ENCODE data around the gene ARSI. TPM values are rescaled to one million over a fixed set of nuclear protein-coding genes. Genes with fewer than 3 reads are reported as not detected.

ARSI gene
- total and polyA plus RNA-seq, 5 donors from 2014 or later, result not detected

- H3K27me3 Mint-ChIP-seq, result peaks cover 38% of the 10 kb centered on the region
Observed at GRCh38 chr5:150304481-150305081, 1.9 kb upstream of the ARSI start.

GRCh38 chr5:150303660-150304386, 1.1 kb upstream of the ARSI start:
- Histone ChIP-seq H3K4me1 (ENCODE audit: control insufficient read depth, insufficient read depth, low read length, poor library complexity, severe bottlenecking) (no peaks in the 10 kb centered on the region), H3K36me3 (ENCODE audit: control insufficient read depth, insufficient read depth, low read length) (no peaks in the 10 kb centered on the region), H3K27me3 (ENCODE audit: control insufficient read depth, insufficient read depth, low read length) (peaks cover 15% of the 10 kb centered on the region), H3K27ac (ENCODE audit: insufficient read depth, low read length, poor library complexity, severe bottlenecking) (no peak overlapping the region), H3K4me3 (ENCODE audit: low read depth, low read length) (no peak overlapping the region), H3K9me3 (ENCODE audit: control insufficient read depth in 2 of 2, low read length in 2 of 2) (no peaks in the 10 kb centered on the region)
- Mint-ChIP-seq H3K4me3 (peak overlapping the region in 1 of 4 donors; percentile 13), H3K9me3 (peaks cover 0 to 3% (median 0%) of the 10 kb centered on the region in 7 donors), H3K27me3 (peaks cover 38% of the 10 kb centered on the region), H3K27ac (no peak overlapping the region), H3K4me1 (peaks cover 0 to 3% (median 1%) of the 10 kb centered on the region in 4 donors), H3K36me3 (no peaks in the 10 kb centered on the region)
- DNase-seq (no peak), ATAC-seq (ENCODE audit: low read depth in 2 of 2) (no peak)

More at GRCh38 chr5:150304481-150305081, 1.9 kb upstream of the ARSI start:
- H3K27me3 ChIP-seq (ENCODE audit: control insufficient read depth, insufficient read depth, low read length), result peaks cover 15% of the 10 kb centered on the region
- Mint-ChIP-seq H3K36me3 (no peaks in the 10 kb centered on the region), H3K4me1 (peaks cover 0 to 3% (median 1%) of the 10 kb centered on the region in 4 donors), H3K4me3 (no peak overlapping the region), H3K27ac (no peak overlapping the region), H3K9me3 (peaks cover 0 to 3% (median 0%) of the 10 kb centered on the region in 7 donors)
- H3K4me3 ChIP-seq (ENCODE audit: low read depth, low read length), result no peak overlapping the region
- DNase-seq (no peak), ATAC-seq (ENCODE audit: low read depth in 2 of 2) (no peak)
- no peaks in the 10 kb centered on the region for H3K36me3 ChIP-seq (ENCODE audit: control insufficient read depth, insufficient read depth, low read length)
- H3K9me3 ChIP-seq (ENCODE audit: control insufficient read depth in 2 of 2, low read length in 2 of 2), result no peaks in the 10 kb centered on the region
- H3K27ac ChIP-seq (ENCODE audit: insufficient read depth, low read length, poor library complexity, severe bottlenecking), result no peak overlapping the region
- H3K4me1 ChIP-seq (ENCODE audit: control insufficient read depth, insufficient read depth, low read length, poor library complexity, severe bottlenecking), result no peaks in the 10 kb centered on the region

DNA sequence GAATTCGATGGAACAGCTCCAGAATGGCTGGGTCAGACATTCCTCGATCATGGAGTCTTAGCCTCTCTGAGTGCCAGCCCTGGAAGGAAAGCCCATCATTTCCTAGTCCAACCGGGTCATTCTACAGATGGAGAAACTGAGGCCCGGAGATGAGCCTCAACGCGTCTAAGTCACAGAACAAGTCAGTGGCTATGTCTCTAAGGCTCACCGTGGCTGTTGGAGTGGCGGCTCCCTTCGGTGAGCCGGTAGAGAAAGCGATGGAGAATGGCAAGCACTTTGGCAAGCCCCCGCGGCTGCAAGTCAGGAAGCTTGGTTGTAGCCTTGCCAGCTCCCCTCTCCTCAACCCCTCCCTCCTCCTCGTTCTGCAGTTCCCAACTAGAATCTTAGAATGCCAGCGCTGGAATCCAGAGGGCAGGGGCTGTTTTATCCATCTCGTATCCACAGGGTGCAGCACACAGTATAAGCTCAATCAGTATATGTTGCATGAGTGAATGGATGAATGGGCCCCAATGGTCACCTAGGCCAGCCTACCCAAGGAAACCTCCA, 438 bp upstream of the ARSI start:
- H3K36me3 Mint-ChIP-seq, result no peaks in the 10 kb centered on the region
- Histone ChIP-seq H3K4me3 (ENCODE audit: low read depth, low read length) (no peak overlapping the region), H3K27ac (ENCODE audit: insufficient read depth, low read length, poor library complexity, severe bottlenecking) (no peak overlapping the region), H3K36me3 (ENCODE audit: control insufficient read depth, insufficient read depth, low read length) (no peaks in the 10 kb centered on the region), H3K27me3 (ENCODE audit: control insufficient read depth, insufficient read depth, low read length) (peaks cover 15% of the 10 kb centered on the region), H3K4me1 (ENCODE audit: control insufficient read depth, insufficient read depth, low read length, poor library complexity, severe bottlenecking) (no peaks in the 10 kb centered on the region), H3K9me3 (ENCODE audit: control insufficient read depth in 2 of 2, low read length in 2 of 2) (no peaks in the 10 kb centered on the region)
- H3K9me3 Mint-ChIP-seq, result peaks cover 0 to 3% (median 0%) of the 10 kb centered on the region in 7 donors
- H3K4me1 Mint-ChIP-seq, result peaks cover 0 to 3% (median 1%) of the 10 kb centered on the region in 4 donors
- H3K27ac Mint-ChIP-seq, result no peak overlapping the region
- ATAC-seq (ENCODE audit: low read depth in 2 of 2) (no peak), DNase-seq (no peak)
- H3K4me3 Mint-ChIP-seq, result peak overlapping the region in 1 of 4 donors; percentile 13
- H3K27me3 Mint-ChIP-seq, result peaks cover 34% of the 10 kb centered on the region

DNA sequence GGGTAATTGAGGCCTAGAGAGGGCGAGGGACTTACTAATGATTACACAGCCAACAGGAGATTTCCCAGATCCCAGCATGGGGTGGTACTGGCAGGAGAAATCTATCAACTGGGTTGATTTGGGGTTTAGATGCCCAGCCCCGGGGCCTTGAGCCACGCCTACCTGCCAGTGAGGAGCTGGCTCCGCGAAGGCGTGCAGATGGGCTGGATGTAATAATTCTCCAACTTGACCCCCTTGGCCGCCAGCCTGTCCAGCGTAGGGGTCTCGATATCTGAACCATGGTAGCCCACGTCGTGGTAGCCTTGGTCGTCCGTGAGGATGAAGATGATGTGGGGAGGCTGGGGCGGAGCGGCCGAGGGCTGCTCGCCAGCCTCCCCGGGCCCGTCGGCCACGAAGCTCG, 804 bp downstream of the ARSI start:
- H3K4me3 ChIP-seq (ENCODE audit: low read depth, low read length), result no peak overlapping the region
- peaks cover 15% of the 10 kb centered on the region for H3K27me3 ChIP-seq (ENCODE audit: control insufficient read depth, insufficient read depth, low read length)
- Mint-ChIP-seq H3K4me1 (peaks cover 0 to 3% (median 1%) of the 10 kb centered on the region in 4 donors), H3K4me3 (no peak overlapping the region), H3K9me3 (no peaks in the 10 kb centered on the region), H3K27me3 (peaks cover 32% of the 10 kb centered on the region), H3K36me3 (no peaks in the 10 kb centered on the region), H3K27ac (no peak overlapping the region)
- no peak overlapping the region for H3K27ac ChIP-seq (ENCODE audit: insufficient read depth, low read length, poor library complexity, severe bottlenecking)
- H3K4me1 ChIP-seq (ENCODE audit: control insufficient read depth, insufficient read depth, low read length, poor library complexity, severe bottlenecking), result no peaks in the 10 kb centered on the region
- no peaks in the 10 kb centered on the region for H3K9me3 ChIP-seq (ENCODE audit: control insufficient read depth in 2 of 2, low read length in 2 of 2)
- DNase-seq, result no peak
- no peaks in the 10 kb centered on the region for H3K36me3 ChIP-seq (ENCODE audit: control insufficient read depth, insufficient read depth, low read length)
- no peak for ATAC-seq (ENCODE audit: low read depth in 2 of 2)

DNA sequence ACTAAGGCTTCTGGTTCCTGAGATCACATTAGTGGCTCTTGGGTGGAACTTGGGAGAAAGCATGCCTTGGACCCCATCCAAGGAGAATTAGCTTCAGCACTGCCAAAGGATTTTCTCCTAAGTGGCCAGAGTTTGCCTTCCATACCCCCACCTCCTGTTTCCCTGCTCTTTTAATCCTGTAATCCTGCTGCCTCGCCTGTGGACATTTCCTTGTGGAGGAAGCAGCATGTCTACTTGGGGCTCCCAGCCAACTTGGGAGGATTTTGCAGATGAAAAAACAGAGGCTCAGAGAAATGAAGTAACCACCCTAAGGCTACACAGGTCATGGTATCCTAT, 1.6 kb downstream of the ARSI start:
- H3K4me3 Mint-ChIP-seq, result peak overlapping the region in 1 of 4 donors; percentile 53
- peaks cover 0 to 3% (median 1%) of the 10 kb centered on the region in 4 donors for H3K4me1 Mint-ChIP-seq
- no peak overlapping the region for H3K27ac Mint-ChIP-seq
- peaks cover 15% of the 10 kb centered on the region for H3K27me3 ChIP-seq (ENCODE audit: control insufficient read depth, insufficient read depth, low read length)
- DNase-seq (no peak), ATAC-seq (ENCODE audit: low read depth in 2 of 2) (no peak)
- no peaks in the 10 kb centered on the region for H3K4me1 ChIP-seq (ENCODE audit: control insufficient read depth, insufficient read depth, low read length, poor library complexity, severe bottlenecking)
- H3K27me3 Mint-ChIP-seq, result peaks cover 29% of the 10 kb centered on the region
- no peaks in the 10 kb centered on the region for H3K9me3 ChIP-seq (ENCODE audit: control insufficient read depth in 2 of 2, low read length in 2 of 2)
- H3K4me3 ChIP-seq (ENCODE audit: low read depth, low read length), result no peak overlapping the region
- no peaks in the 10 kb centered on the region for H3K36me3 ChIP-seq (ENCODE audit: control insufficient read depth, insufficient read depth, low read length)
- no peaks in the 10 kb centered on the region for H3K9me3 Mint-ChIP-seq
- H3K27ac ChIP-seq (ENCODE audit: insufficient read depth, low read length, poor library complexity, severe bottlenecking), result no peak overlapping the region
- no peaks in the 10 kb centered on the region for H3K36me3 Mint-ChIP-seq

DNA sequence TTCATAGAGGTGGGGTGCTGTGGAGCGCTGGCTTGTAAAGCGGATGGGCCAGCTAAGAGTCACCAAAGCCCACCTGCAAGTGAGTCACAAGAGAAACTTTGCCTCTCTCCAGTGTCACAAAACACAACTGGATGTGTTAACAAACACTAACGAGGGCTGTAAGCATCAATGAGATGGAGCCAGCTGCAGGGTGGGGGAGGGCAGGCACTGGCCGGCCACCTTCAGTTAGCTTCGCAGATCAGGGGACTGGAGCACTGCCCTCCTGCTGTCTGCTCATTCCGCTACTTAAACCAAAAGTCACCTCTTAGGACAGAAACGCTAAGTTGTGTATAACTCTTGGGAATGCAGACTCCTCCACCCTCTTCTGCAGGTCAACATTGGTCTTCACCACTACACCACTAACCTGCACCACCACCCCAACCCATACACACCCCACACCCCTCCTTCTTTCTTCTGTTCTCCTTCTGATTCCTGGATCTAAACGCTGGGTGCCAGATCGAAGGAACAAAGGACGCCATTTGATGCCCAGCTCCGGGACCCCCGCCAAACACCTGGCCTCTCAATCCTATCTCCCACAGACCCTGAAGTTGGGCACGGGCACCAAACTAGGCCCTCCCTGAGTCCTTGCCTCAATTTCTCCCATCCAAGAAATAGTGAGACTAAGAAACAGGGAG, 2.1 kb downstream of the ARSI start:
- Histone ChIP-seq H3K36me3 (ENCODE audit: control insufficient read depth, insufficient read depth, low read length) (no peaks in the 10 kb centered on the region), H3K4me3 (ENCODE audit: low read depth, low read length) (no peak overlapping the region), H3K27me3 (ENCODE audit: control insufficient read depth, insufficient read depth, low read length) (peaks cover 15% of the 10 kb centered on the region), H3K27ac (ENCODE audit: insufficient read depth, low read length, poor library complexity, severe bottlenecking) (no peak overlapping the region), H3K4me1 (ENCODE audit: control insufficient read depth, insufficient read depth, low read length, poor library complexity, severe bottlenecking) (no peaks in the 10 kb centered on the region), H3K9me3 (ENCODE audit: control insufficient read depth in 2 of 2, low read length in 2 of 2) (no peaks in the 10 kb centered on the region)
- Mint-ChIP-seq H3K27me3 (peaks cover 26% of the 10 kb centered on the region), H3K36me3 (no peaks in the 10 kb centered on the region), H3K27ac (no peak overlapping the region), H3K4me3 (peak overlapping the region in 1 of 4 donors; percentile 53), H3K4me1 (peaks cover 0 to 3% (median 1%) of the 10 kb centered on the region in 4 donors), H3K9me3 (no peaks in the 10 kb centered on the region)
- DNase-seq (no peak), ATAC-seq (ENCODE audit: low read depth in 2 of 2) (no peak)

GRCh38 chr5:150299571-150300327, 3.0 kb downstream of the ARSI start:
- no peaks in the 10 kb centered on the region for H3K36me3 ChIP-seq (ENCODE audit: control insufficient read depth, insufficient read depth, low read length)
- Mint-ChIP-seq H3K4me1 (peaks cover 0 to 3% (median 1%) of the 10 kb centered on the region in 4 donors), H3K4me3 (no peak overlapping the region), H3K27me3 (peaks cover 30% of the 10 kb centered on the region), H3K9me3 (no peaks in the 10 kb centered on the region), H3K36me3 (no peaks in the 10 kb centered on the region), H3K27ac (no peak overlapping the region)
- no peak for ATAC-seq (ENCODE audit: low read depth in 2 of 2)
- no peaks in the 10 kb centered on the region for H3K9me3 ChIP-seq (ENCODE audit: control insufficient read depth in 2 of 2, low read length in 2 of 2)
- no peak overlapping the region for H3K27ac ChIP-seq (ENCODE audit: insufficient read depth, low read length, poor library complexity, severe bottlenecking)
- peaks cover 12% of the 10 kb centered on the region for H3K27me3 ChIP-seq (ENCODE audit: control insufficient read depth, insufficient read depth, low read length)
- DNase-seq, result no peak
- no peak overlapping the region for H3K4me3 ChIP-seq (ENCODE audit: low read depth, low read length)
- H3K4me1 ChIP-seq (ENCODE audit: control insufficient read depth, insufficient read depth, low read length, poor library complexity, severe bottlenecking), result no peaks in the 10 kb centered on the region
